ENCODE data around the gene CISD3.

CISD3 gene

DNA sequence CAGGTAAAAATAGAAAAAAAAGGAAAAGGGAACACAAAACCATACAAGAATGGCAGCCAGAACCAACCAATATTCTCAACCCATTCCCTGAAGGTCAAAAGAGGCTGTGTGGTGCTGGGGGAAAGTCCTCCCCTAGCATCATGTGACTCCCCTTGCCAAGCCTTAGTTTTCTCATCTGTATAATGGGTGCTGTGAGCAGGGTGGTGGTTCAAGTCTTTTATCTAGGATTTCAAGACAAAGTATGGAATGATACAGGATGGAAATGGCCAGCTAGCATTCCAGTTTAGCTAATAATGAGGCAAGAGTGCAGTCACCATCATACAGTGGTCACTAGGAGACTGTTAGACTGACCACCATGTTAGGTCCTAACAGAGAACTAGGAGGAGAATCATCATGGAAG lies 43.1 kb downstream of the CISD3 start:
- DNase-seq (ENCODE audit: low read depth, low spot score), result no peak

GRCh38 chr17:38777641-38778250 lies 47.6 kb downstream of the CISD3 start:
- DNase-seq (ENCODE audit: low read depth, low spot score), result no peak

DNA sequence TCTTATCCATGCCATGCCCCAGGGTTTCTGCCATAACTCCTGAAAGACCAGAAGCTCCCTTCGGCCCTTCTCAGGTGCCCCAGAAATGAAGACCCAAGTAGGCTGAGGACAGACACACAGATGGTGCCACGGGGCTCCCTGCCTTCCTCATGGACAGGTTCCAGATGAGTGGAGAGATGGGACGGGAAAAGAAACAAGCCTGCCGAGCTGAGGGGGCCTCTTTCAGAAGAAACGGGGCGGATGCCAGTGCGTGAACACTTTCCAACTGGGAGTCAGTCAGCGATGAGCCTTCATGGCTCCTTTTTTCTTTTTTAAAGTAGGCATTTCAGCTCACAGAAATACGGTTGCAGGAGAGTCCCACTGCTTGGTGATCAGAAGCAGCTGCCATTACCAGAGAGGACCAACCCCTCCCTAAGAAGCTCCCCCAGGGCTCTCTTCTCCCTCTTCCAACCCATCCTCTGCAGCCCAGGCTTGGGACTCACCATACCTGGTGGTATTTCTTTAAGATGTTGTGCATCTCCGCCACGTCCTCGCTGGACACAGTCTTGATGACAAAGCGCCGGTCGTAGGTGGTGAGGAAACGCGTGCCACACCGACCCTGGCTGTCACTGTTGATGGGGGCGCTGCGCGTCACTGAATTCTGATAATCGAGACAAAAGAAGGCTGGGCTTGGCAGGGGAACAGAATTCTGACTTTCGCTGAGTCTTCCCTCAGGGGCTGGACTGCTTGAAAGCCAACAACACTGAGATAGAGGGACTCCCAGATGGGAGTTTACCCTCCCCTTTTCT lies 50.0 kb downstream of the CISD3 start:
- DNase-seq (ENCODE audit: low read depth, low spot score), result no peak

- DNase-seq (ENCODE audit: low read depth, low spot score), result no peak
These were observed 53.1 kb downstream of the CISD3 start for GRCh38 chr17:38783227-38783626.

Measured in ELF-1 (cell line).